Cardiac atrium fibroblast (primary cell): ENCODE data around the gene GSTO2. TPM values are rescaled to one million over a fixed set of nuclear protein-coding genes. Genes with fewer than 3 reads are reported as not detected.

Experiments
- total RNA-seq: library from RNA; depleted of rRNA; stranded (reverse); fragments of >200 nt; gene quantifications from 2 replicates; pipeline ENCODE4 v1.2.3, GENCODE V29; 2015

Gene GSTO2
- 0.32 and 0.36 TPM in 2 replicates for total RNA-seq

GRCh38 chr10:104268713-104269645, at the start of gene GSTO2:
TSS of gene GSTO2 (plus strand) at chr10:104269184. CDS start at chr10:104274916, 5,732 bp downstream.

GRCh38 chr10:104231784-104232612, 37.0 kb upstream of the GSTO2 start, which contains the start of gene CFAP43:
TSS of gene CFAP43 (minus strand) at chr10:104232364. CDS start at chr10:104232246, 118 bp downstream.

GRCh38 chr10:104254493-104255310, 14.3 kb upstream of the GSTO2 start, which contains the start of gene GSTO1:
TSS of gene GSTO1 (plus strand) at chr10:104254892. CDS start at chr10:104254929, 37 bp downstream.

GRCh38 chr10:104337985-104338735, 69.2 kb downstream of the GSTO2 start, which contains the start of gene ITPRIP:
TSS of gene ITPRIP (minus strand) at chr10:104338465. CDS start at chr10:104316051, 22,414 bp downstream.

GRCh38 chr10:104353325-104354048, 84.5 kb downstream of the GSTO2 start, which contains the start of gene CFAP58:
TSS of gene CFAP58 (plus strand) at chr10:104353833. CDS start at chr10:104353898, 65 bp downstream.

Other genes starting within 250 kb of the GSTO2 start
- 0.16 and 0.36 TPM in 2 replicates for gene COL17A1, start 183.3 kb upstream of the GSTO2 start, total RNA-seq
- 7.1 and 10.7 TPM in 2 replicates for gene SFR1, start 147.0 kb upstream of the GSTO2 start, total RNA-seq
- not detected in 2 replicates for gene CFAP43, start 36.8 kb upstream of the GSTO2 start, total RNA-seq
- gene GSTO1, start 14.3 kb upstream of the GSTO2 start, total RNA-seq = 159 and 195 TPM in 2 replicates
- 18.0 and 18.4 TPM in 2 replicates for gene ITPRIP, start 69.3 kb downstream of the GSTO2 start, total RNA-seq
- gene CFAP58, start 84.6 kb downstream of the GSTO2 start, total RNA-seq = under 0.01 TPM in 1 of 2 replicates, not detected in the other